H1 (cell line): ENCODE results near the gene CTU1. TPM values are rescaled to one million over a fixed set of nuclear protein-coding genes. Genes with fewer than 3 reads are reported as not detected.

Experiments
- CTCF ChIA-PET: fragments of 300-600 bp; sonication (Branson Sonifier 250); formaldehyde crosslinking; loops from one replicate; lab custom pipeline; 2021; ENCODE audit not compliant: partially characterized antibody; lab: Charles Lee
- POLR2A ChIA-PET: fragments of 300-600 bp; sonication (Branson Sonifier 250); formaldehyde crosslinking; loops from one replicate; lab custom pipeline; 2021; ENCODE audit warnings: inconsistent platforms; ENCODE audit not compliant: partially characterized antibody; lab: Charles Lee
- DNase-seq, 2 experiments: peaks; one replicate each; pipeline versions ENCODE4 v3.0.0 to v3.0.0-alpha.2; 2010 to 2022; ENCODE audit warnings: low spot score in 2 of 2, low read depth in 1 of 2, mixed read lengths in 1 of 2
- FAIRE-seq: peaks from 2 replicates; lab custom pipeline; 2011; peaks lifted over from hg19 to GRCh38; lab: Jason Lieb, UNC
- H2AFZ ChIP-seq: 2 replicates; pipeline ENCODE4 v1.8.1; 2012; ENCODE audit warnings: low read length, inconsistent platforms
- H2AK5ac ChIP-seq: 2 replicates; pipeline ENCODE4 v1.6.1; 2013; ENCODE audit warnings: low read depth, low read length
- H2BK120ac ChIP-seq: replicated peaks from 2 replicates; pipeline ENCODE3; 2013; ENCODE audit warnings: low read depth, low read length, inconsistent platforms
- H2BK12ac ChIP-seq: 2 replicates; pipeline ENCODE4 v1.6.1; 2013; ENCODE audit warnings: low read depth, low read length
- H2BK15ac ChIP-seq: 2 replicates; pipeline ENCODE4 v1.6.1; 2013; ENCODE audit warnings: low read length
- H2BK20ac ChIP-seq: 2 replicates; pipeline ENCODE4 v1.6.1; 2013; ENCODE audit warnings: low read length
- H2BK5ac ChIP-seq: 2 replicates; pipeline ENCODE4 v1.6.1; 2013; ENCODE audit warnings: low read depth, low read length
- H3K14ac ChIP-seq: 2 replicates; pipeline ENCODE4 v1.6.1; 2013; ENCODE audit warnings: inconsistent platforms; ENCODE audit not compliant: insufficient read length
- H3K18ac ChIP-seq: 2 replicates; pipeline ENCODE4 v1.6.1; 2013; ENCODE audit warnings: low read length; ENCODE audit errors: extremely low read depth
- H3K23ac ChIP-seq: 2 replicates; pipeline ENCODE4 v1.6.1; 2013; ENCODE audit warnings: inconsistent platforms; ENCODE audit not compliant: insufficient read length
- H3K23me2 ChIP-seq: 2 replicates; pipeline ENCODE4 v1.6.1; 2013; ENCODE audit warnings: low read depth, low read length
- H3K27ac ChIP-seq: 2 replicates; pipeline ENCODE4 v1.6.1; 2011; ENCODE audit warnings: low read depth, low read length, inconsistent platforms
- H3K27me3 ChIP-seq, 4 experiments: replicated peaks in 1 of 4; 1 replicate in 1 of 4; 2 replicates in 3 of 4; pipeline versions ENCODE4 v1.6.1 to v1.8.1; 2011 to 2013; ENCODE audit warnings: low read length in 3 of 4, mild to moderate bottlenecking in 3 of 4, inconsistent platforms in 2 of 4, mixed read lengths in 2 of 4, moderate library complexity in 1 of 4; ENCODE audit not compliant: control insufficient read depth in 3 of 4, insufficient read depth in 3 of 4; ENCODE audit errors: extremely low read depth in 1 of 4
- H3K36me3 ChIP-seq, 4 experiments: 2 replicates each; pipeline versions ENCODE4 v1.6.1 to v1.8.1; 2011 to 2013; ENCODE audit warnings: mild to moderate bottlenecking in 4 of 4, low read length in 3 of 4, moderate library complexity in 2 of 4, control low read depth in 1 of 4, inconsistent platforms in 1 of 4; ENCODE audit not compliant: insufficient read depth in 4 of 4, control insufficient read depth in 2 of 4
- H3K4ac ChIP-seq: replicated peaks from 2 replicates; pipeline ENCODE3; 2013; ENCODE audit warnings: low read length, low read depth, mixed read lengths, inconsistent platforms; ENCODE audit not compliant: insufficient read length
- H3K4me1 ChIP-seq, 4 experiments: replicated peaks in 1 of 4; 1 replicate in 1 of 4; 2 replicates in 3 of 4; pipeline versions ENCODE4 v1.6.1 to v1.8.1; 2011 to 2013; ENCODE audit warnings: low read length in 3 of 4, inconsistent platforms in 2 of 4, mixed read lengths in 1 of 4; ENCODE audit not compliant: insufficient read depth in 4 of 4, control insufficient read depth in 3 of 4
- H3K4me2 ChIP-seq, 2 experiments: 2 replicates each; pipeline versions ENCODE4 v1.6.1 to v1.8.1; 2011 to 2013; ENCODE audit warnings: low read depth in 2 of 2, low read length in 2 of 2, control low read depth in 1 of 2, inconsistent platforms in 1 of 2, mild to moderate bottlenecking in 1 of 2; ENCODE audit not compliant: insufficient read depth in 1 of 2
- H3K4me3 ChIP-seq, 4 experiments: fragments of 200-600, 300-600 bp in 1 of 4; sonication (generic), shearing (Covaris generic), sonication (Bioruptor Twin) in 1 of 4; 2 replicates each; pipeline versions ENCODE4 v1.5.1 to v1.8.1; 2011 to 2016; ENCODE audit warnings: low read length in 4 of 4, low read depth in 3 of 4, control low read depth in 2 of 4, inconsistent platforms in 2 of 4, mild to moderate bottlenecking in 2 of 4, mixed read lengths in 1 of 4, moderate library complexity in 1 of 4; ENCODE audit not compliant: insufficient read depth in 2 of 4; ENCODE audit errors: extremely low read depth in 1 of 4
- H3K56ac ChIP-seq: replicated peaks from 2 replicates; pipeline ENCODE3; 2013; ENCODE audit warnings: low read depth, mild to moderate bottlenecking, mixed read lengths, low read length, inconsistent platforms; ENCODE audit not compliant: insufficient read length
- H3K79me1 ChIP-seq: 2 replicates; pipeline ENCODE4 v1.6.1; 2013; ENCODE audit warnings: low read depth, low read length, control low read depth
- H3K79me2 ChIP-seq, 2 experiments: 2 replicates each; pipeline versions ENCODE4 v1.6.1 to v1.8.1; 2012 to 2013; ENCODE audit warnings: low read length in 2 of 2, mild to moderate bottlenecking in 2 of 2, inconsistent platforms in 1 of 2; ENCODE audit not compliant: insufficient read depth in 2 of 2, control insufficient read depth in 1 of 2
- H3K9ac ChIP-seq, 4 experiments: replicated peaks in 1 of 4; 1 replicate in 1 of 4; 2 replicates in 3 of 4; pipeline versions ENCODE4 v1.6.1 to v1.8.1; 2011 to 2013; ENCODE audit warnings: low read depth in 3 of 4, low read length in 3 of 4, control low read depth in 2 of 4, mild to moderate bottlenecking in 2 of 4, moderate library complexity in 2 of 4, inconsistent platforms in 1 of 4; ENCODE audit errors: extremely low read depth in 1 of 4
- H3K9me3 ChIP-seq, 2 experiments: 2 replicates each; pipeline versions ENCODE4 v1.6.1 to v1.8.1; 2012 to 2013; ENCODE audit warnings: mild to moderate bottlenecking in 2 of 2, moderate library complexity in 2 of 2, control low read depth in 1 of 2, inconsistent platforms in 1 of 2, low read depth in 1 of 2, low read length in 1 of 2, mixed read lengths in 1 of 2; ENCODE audit not compliant: insufficient read depth in 2 of 2
- H4K20me1 ChIP-seq, 2 experiments: replicated peaks in 1 of 2; 2 replicates each; pipeline versions ENCODE3 to v1.8.1; 2011 to 2013; ENCODE audit warnings: inconsistent platforms in 2 of 2, low read length in 2 of 2, mild to moderate bottlenecking in 1 of 2; ENCODE audit not compliant: insufficient read depth in 2 of 2, control insufficient read depth in 1 of 2
- H4K5ac ChIP-seq: 2 replicates; pipeline ENCODE4 v1.6.1; 2013; ENCODE audit warnings: low read length, low read depth, mixed read lengths, inconsistent platforms; ENCODE audit not compliant: insufficient read length
- H4K8ac ChIP-seq: 2 replicates; pipeline ENCODE4 v1.8.0; 2013; ENCODE audit warnings: mild to moderate bottlenecking, moderate library complexity, low read length, inconsistent platforms; ENCODE audit not compliant: insufficient read depth; ENCODE audit errors: extremely low read depth
- H4K91ac ChIP-seq: replicated peaks from 2 replicates; pipeline ENCODE3; 2013; ENCODE audit warnings: low read length, mixed read lengths, inconsistent platforms; ENCODE audit not compliant: insufficient read length
- CHD2 ChIP-seq: IDR thresholded peaks from 2 replicates; pipeline ENCODE4 v1.6.1; 2012; ENCODE audit warnings: low read length, improper control_type of control experiment
- GABPA ChIP-seq: IDR thresholded peaks from 2 replicates; pipeline ENCODE4 v1.6.1; 2011; ENCODE audit warnings: mild to moderate bottlenecking, low read length, moderate library complexity, borderline replicate concordance; ENCODE audit not compliant: insufficient read depth
- JUN ChIP-seq: IDR thresholded peaks from 2 replicates; pipeline ENCODE4 v1.6.1; 2011; ENCODE audit warnings: low read depth, mild to moderate bottlenecking, improper control_type of control experiment, low read length
- POLR2A ChIP-seq, 2 experiments: IDR thresholded peaks; 1 replicate in 1 of 2; 2 replicates in 1 of 2; pipeline ENCODE4 v1.6.1; 2011; ENCODE audit warnings: low read depth in 2 of 2, low read length in 2 of 2, mild to moderate bottlenecking in 2 of 2; ENCODE audit errors: control extremely low read depth in 1 of 2
- SP1 ChIP-seq: IDR thresholded peaks from 2 replicates; pipeline ENCODE4 v1.6.1; 2011; ENCODE audit warnings: low read depth, low read length
- TAF7 ChIP-seq: optimal IDR thresholded peaks from 2 replicates; pipeline ENCODE3; 2011; ENCODE audit warnings: low read depth, mild to moderate bottlenecking, inconsistent platforms, low read length, moderate library complexity, borderline replicate concordance
- WGBS, 2 experiments: shearing (Covaris generic) in 1 of 2; methylation state at CpG; one replicate each; pipeline versions ENCODE4 v1.1.6 to v1.1.7; 2013 to 2015; ENCODE audit warnings: low lambda C conversion rate in 2 of 2, mixed read lengths in 2 of 2, inconsistent platforms in 1 of 2, low coverage in 1 of 2, missing lambda C conversion rate in 1 of 2; ENCODE audit not compliant: insufficient replicate concordance in 2 of 2, insufficient coverage in 1 of 2, insufficient read length in 1 of 2; ENCODE audit errors: extremely low coverage in 1 of 2, missing lambda C conversion rate in 1 of 2; 5-methylcytosine and 5-hydroxymethylcytosine counted together
- polyA plus RNA-seq, 7 experiments: library from polyadenylated mRNA; depleted of rRNA in 3 of 7; stranded (reverse) in 5 of 7; unstranded in 2 of 7; fragments of >200 nt in 5 of 7; fragments of 200-250 nt in 2 of 7; gene quantifications; 1 replicate in 5 of 7; 2 replicates in 1 of 7; 4 replicates in 1 of 7; pipeline versions ENCODE4 v1.2.1 to v1.2.3, GENCODE V29; 2011 to 2013; ENCODE audit warnings: missing spikeins in 2 of 7, mixed read lengths in 2 of 7
- total RNA-seq: library from RNA; stranded (reverse); fragmentation: NEBNext Ultra II Directional; extraction: Animal tissue kit (Norgen Biotek cat#: 25700); gene quantifications from 2 replicates; pipeline ENCODE4 v1.2.1, GENCODE V29; 2021
- TF ChIP-seq, protein P1 (sequence below): IDR thresholded peaks from 2 replicates; pipeline ENCODE4 v1.6.1; 2012; ENCODE audit warnings: inconsistent platforms

CTU1 gene
- total and polyA plus RNA-seq, 2 of the 8 experiments (the other 6 are each of a cell fraction or from before 2014, with no cell fraction given): 4.6 to 7.2 TPM

DNA sequence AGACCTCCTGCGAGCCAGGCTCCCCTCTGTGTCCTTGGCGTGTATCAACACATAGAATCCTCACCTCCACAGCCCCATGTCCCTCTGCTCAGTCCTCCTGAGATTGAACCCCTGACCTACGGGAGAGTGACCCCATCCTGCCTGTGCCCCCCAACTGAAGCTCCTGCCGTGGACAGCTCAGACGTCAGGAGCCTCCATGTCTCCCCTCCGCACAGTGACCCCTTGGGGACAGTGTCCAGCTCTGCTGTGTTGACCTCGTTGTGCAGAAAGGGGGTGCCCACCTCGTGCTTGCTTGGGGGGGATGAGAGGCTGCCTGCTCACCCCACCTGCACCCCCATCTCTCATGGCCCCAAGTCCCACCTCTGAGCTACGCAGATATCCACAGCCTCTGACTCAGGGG lies 16.0 kb upstream of the CTU1 start:
- no peak overlapping the region for H2BK20ac ChIP-seq
- POLR2A ChIA-PET: no interaction called here
- no peak overlapping the region for H3K23ac ChIP-seq
- no peak for TF ChIP-seq CHD2
- TF ChIP-seq TAF7: no peak
- TF ChIP-seq SP1: no peak
- TF ChIP-seq, protein P1, sequence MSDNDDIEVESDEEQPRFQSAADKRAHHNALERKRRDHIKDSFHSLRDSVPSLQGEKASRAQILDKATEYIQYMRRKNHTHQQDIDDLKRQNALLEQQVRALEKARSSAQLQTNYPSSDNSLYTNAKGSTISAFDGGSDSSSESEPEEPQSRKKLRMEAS: no peak
- TF ChIP-seq GABPA: no peak
- TF ChIP-seq POLR2A (IDR thresholded peaks at IDR 0.05; ENCODE audit: control extremely low read depth in 1 of 2, low read depth in 2 of 2, low read length in 2 of 2): no peak
- no peak for TF ChIP-seq JUN
- H3K4me2 ChIP-seq: no peak overlapping the region
- no peak overlapping the region for H2BK5ac ChIP-seq
- H2BK120ac ChIP-seq: no peak overlapping the region
- no peaks in the 10 kb centered on the region for H3K36me3 ChIP-seq
- H3K56ac ChIP-seq: no peak overlapping the region
- H3K27ac ChIP-seq: no peak overlapping the region
- no peak overlapping the region for H4K8ac ChIP-seq
- no peak for DNase-seq
- no peak overlapping the region for H3K9ac ChIP-seq
- H2BK12ac ChIP-seq: no peak overlapping the region
- 80% methylated on average over 9 of the region's 9 CpGs; no CpG with 5 or more reads in 1 of the 2 experiments for WGBS, 2 experiments
- H3K4me1 ChIP-seq: peaks cover 0 to 2% (median 0%) of the 10 kb centered on the region in 4 experiments; a peak in 1 of 7 replicates
- no peak for FAIRE-seq
- H2AK5ac ChIP-seq: no peak overlapping the region
- no peaks in the 10 kb centered on the region; the same call in 1 of the 2 replicates for H3K23me2 ChIP-seq
- no peak overlapping the region for H3K18ac ChIP-seq
- H3K27me3 ChIP-seq: no peaks in the 10 kb centered on the region; a peak in 1 of 7 replicates
- no peaks in the 10 kb centered on the region for H4K20me1 ChIP-seq
- CTCF ChIA-PET: interaction anchor here (1.5 kb wide), 1 partner anchor 13 kb away, joined by 4 read pairs; no protein-coding TSS in a partner anchor
- H3K14ac ChIP-seq: no peak overlapping the region
- H3K9me3 ChIP-seq: no peaks in the 10 kb centered on the region
- no peak overlapping the region for H2AFZ ChIP-seq
- no peak overlapping the region for H4K5ac ChIP-seq
- no peaks in the 10 kb centered on the region for H3K79me2 ChIP-seq
- H3K4ac ChIP-seq: no peak overlapping the region
- no peaks in the 10 kb centered on the region for H3K79me1 ChIP-seq
- no peak overlapping the region for H3K4me3 ChIP-seq
- H2BK15ac ChIP-seq: no peak overlapping the region
- no peak overlapping the region for H4K91ac ChIP-seq
